ENCODE data around the gene CCDC116.
"Not testable (repeated sequence)": the region's sequence is repeated elsewhere in the genome, so short reads cannot be mapped to it uniquely, and the experiment has no call there.

Gene CCDC116

GRCh38 chr22:21657020-21657359 is 24.4 kb downstream of the CCDC116 start:
- DNase-seq, result no peak

DNA sequence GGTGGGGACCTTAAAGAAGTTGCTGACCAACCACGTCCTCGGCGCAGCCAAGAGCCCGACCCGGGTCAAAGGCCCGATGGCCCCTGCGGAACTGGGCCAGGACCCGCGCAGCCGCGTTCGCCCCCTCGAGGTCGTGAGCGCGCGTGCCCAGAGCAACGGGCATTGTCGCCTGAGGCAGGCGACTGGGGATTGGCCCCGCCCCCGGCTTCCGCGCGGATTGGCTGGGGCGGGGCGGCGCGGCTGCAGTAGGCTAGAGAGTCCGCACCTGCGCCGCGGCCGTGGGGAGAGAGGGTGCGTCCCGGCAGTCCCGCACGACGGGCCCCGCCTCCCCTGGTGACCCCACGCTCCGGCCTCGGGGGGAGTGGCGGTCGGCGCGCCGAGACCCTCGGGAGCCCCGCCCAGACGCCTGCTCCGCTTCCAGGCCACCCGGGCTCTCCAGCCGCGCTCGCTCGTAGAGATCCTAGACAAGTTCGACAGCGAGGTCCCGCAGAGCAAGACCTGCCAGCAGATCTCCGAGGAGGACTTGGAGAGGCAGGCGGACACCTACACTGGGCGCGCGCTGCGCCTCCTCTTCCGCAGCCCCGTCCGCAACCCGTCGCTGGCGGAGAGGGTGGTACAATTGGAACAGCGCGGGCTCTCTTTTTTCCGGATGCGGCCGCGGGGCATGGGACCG is 24.9 kb downstream of the CCDC116 start:
- DNase-seq, result peak; percentile 59

- no peak for DNase-seq
These were observed 27.4 kb downstream of the CCDC116 start for GRCh38 chr22:21659864-21660525.

DNA sequence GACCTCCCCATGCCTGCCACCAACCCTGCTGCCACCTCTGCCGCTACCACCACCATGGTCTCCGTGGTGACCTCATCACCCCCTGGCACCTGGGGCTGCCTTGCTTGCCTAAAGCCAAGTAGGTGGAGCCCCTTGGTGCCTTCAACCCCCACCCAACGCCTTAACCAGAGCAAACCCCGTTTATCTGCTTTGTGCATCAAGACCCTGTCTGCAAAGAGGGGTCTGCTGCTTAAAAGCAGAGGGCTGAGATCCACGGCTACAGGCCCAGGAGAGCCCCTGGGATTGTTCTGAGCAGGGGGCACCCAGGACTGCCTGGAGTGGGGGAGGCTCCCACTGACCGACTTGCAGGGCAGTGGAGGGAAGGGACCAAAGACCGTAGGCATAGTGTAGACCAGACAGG is 28.3 kb downstream of the CCDC116 start:
- no peak for DNase-seq

DNA sequence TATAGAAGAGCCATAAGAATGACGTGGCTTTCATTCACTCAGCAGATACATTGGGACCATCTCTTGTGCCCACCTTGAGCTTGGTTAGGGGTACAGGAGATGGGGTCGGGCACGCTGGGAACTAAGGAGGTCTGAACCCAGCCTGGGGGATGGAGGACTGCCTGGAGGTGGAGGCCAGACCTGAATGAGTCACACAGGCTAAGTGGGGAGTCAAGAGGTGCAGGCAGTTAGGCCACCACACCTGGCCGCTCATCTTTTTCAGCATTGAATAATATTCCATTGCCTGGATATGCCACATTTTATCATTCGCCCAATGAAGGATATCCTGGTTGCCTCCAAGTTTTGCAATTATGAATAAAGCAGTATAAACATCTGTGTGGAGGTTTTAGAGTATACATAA is 29.4 kb downstream of the CCDC116 start:
- no peak for DNase-seq

- no peak for DNase-seq
These were observed 31.2 kb downstream of the CCDC116 start for GRCh38 chr22:21663738-21664137.

- DNase-seq, result no peak
These were observed 32.7 kb downstream of the CCDC116 start for GRCh38 chr22:21665047-21665851.

GRCh38 chr22:21666786-21667185 is 34.2 kb downstream of the CCDC116 start:
- no peak for DNase-seq

GRCh38 chr22:21669026-21669425 is 36.5 kb downstream of the CCDC116 start:
- no peak for DNase-seq

DNA sequence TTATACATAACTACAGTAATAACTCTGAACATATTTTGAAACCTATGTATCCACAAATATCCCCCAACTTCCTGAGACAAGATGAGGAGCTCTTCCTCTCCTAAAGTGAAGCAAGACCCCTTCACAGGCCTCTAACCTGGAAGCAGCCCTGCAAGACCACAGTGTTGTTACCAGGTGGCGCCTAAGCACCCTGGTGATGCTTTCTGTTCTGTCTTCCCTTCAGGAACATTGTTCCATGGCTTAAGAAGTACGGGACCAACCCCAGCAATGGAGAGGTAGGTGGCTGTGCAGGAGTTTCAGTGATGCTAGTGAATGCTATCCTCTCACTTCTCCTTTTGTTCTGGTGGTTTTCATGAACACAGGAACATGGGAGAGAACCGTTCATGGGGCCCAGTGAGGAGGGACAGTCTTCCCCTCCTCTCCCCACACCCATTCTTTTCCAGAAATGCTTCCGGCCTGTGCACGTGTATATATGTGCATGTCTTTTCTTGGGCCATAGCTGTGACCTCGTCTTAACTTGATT is 39.6 kb downstream of the CCDC116 start:
- no peak for DNase-seq

- no peak for DNase-seq
These were observed 41.2 kb downstream of the CCDC116 start for GRCh38 chr22:21673534-21674321.

DNA sequence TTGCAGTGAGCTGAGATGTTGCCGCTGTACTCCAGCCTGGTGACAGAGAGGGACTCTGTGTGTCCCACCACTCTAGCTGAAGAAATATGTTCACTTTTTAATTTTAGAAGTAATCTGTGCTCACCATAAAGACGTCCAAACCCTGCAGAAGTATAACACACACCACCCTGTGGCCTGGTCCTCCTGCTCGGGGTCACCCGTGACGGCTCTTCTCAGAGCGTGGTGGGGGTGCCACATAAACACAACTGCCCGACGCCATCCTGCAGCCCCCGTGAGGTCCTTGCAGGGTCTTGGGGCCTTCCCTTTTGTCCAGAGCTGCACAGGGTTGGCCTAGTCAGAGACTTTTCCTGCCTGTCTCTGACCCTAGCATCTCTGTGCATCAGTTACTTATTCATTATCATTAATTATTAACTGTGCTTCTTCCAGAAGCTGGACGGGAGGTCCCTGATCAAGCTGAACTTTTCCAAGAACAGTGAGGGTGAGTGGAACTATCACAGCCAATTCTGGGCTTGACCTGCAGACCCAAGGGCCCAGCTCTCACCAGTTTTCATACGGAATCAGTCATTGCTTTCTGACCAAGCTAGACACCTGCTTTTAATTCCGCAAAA is 42.2 kb downstream of the CCDC116 start:
- no peak for DNase-seq

GRCh38 chr22:21677606-21678443 is 45.3 kb downstream of the CCDC116 start:
- no peak for DNase-seq

DNA sequence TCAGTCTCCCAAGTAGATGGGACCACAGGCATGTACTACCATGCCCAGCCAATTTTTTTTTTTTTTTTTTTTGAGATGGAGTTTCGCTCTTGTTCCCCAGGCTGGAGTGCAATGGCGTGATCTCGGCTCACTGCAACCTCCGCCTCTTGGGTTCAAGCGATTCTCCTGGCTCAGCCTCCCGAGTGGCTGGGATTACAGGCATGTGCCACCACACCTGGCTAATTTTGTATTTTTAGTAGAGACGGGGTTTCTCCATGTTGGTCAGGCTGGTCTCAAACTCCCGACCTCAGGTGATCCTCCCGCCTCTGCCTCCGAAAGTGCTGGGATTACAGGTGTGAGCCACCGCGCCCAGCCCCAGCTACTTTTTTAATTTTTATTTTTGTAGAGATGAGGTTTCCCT is 46.3 kb downstream of the CCDC116 start:
- DNase-seq, result not testable (repeated sequence)

- no peak for DNase-seq
These were observed 46.8 kb downstream of the CCDC116 start for GRCh38 chr22:21679383-21679782.

GRCh38 chr22:21680830-21681565 is 48.4 kb downstream of the CCDC116 start:
- DNase-seq, result no peak

DNA sequence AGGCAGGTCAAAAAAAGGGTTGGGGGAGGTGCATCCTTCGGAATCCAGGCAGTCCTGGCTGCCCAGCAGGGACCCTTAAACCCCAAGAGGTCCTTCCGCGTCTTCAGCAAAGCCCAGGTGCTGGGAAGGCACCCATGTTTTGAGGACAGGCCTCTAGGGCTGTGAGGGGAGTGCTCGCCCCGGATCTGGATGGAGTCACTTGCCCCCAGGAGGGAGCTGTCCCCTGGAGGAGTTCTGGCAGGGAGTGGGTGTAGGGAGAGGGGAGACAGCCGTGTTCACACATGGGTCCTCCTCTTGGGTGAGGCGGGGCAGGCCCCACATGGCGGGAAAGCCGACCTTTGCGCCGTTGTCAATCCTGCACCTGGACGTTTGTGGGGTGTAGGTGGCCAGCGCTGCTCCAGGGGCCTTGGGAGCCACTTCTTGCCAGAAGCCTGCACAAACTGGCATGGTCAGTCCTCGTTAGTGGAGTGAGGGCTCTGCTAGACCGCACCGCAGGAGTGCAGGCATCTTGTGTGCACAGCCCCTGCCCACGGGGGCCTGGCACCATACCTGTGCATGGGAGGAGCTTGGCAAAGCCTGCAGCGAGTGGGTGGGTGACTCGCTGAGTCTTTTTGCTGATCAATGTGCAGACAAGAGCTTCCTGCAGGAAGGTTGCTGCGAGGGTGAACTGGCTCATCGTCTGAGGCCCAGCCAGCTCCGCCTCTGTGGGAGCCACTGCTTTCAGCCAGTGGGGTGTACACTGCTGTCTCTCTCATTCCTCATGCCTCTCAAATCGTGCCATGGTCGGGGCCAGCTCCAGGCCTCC is 49.2 kb downstream of the CCDC116 start:
- no peak for DNase-seq

GRCh38 chr22:21682385-21683175 is 50.0 kb downstream of the CCDC116 start:
- no peak for DNase-seq

- no peak for DNase-seq
These were observed 50.8 kb downstream of the CCDC116 start for GRCh38 chr22:21683401-21683811.
